Loucy (cell line): ENCODE data around the gene MARCHF7.

Experiments used
- H2AFZ ChIP-seq: fragments of 200-600 bp; sonication (generic); 2 replicates; pipeline ENCODE4 v1.6.0; 2016; ENCODE audit warnings: antibody characterized with exemption, mild to moderate bottlenecking, low read length, moderate library complexity
- H3F3A ChIP-seq: fragments of 200-600 bp; 2 replicates; pipeline ENCODE4 v1.6.0; 2016; ENCODE audit warnings: antibody characterized with exemption, low read depth, mild to moderate bottlenecking
- H3K27me3 ChIP-seq: fragments of 200-600 bp; sonication (generic); 2 replicates; pipeline ENCODE4 v1.6.1; 2014; ENCODE audit warnings: low read length, mild to moderate bottlenecking; ENCODE audit not compliant: insufficient read depth, poor library complexity, severe bottlenecking
- H3K36me3 ChIP-seq: fragments of 200-600 bp; sonication (generic); 2 replicates; pipeline ENCODE4 v1.6.1; 2016; ENCODE audit warnings: low read length; ENCODE audit not compliant: insufficient read depth
- H3K4me1 ChIP-seq: fragments of 200-600 bp; sonication (generic); 2 replicates; pipeline ENCODE4 v1.5.1; 2014; ENCODE audit warnings: low read length, mild to moderate bottlenecking; ENCODE audit not compliant: insufficient read depth, poor library complexity, severe bottlenecking
- H3K4me2 ChIP-seq: fragments of 200-600 bp; sonication (generic); 2 replicates; pipeline ENCODE4 v1.6.0; 2014; ENCODE audit warnings: antibody characterized with exemption, low read length, low read depth, mild to moderate bottlenecking; ENCODE audit not compliant: poor library complexity, severe bottlenecking
- H3K4me3 ChIP-seq: fragments of 200-600 bp; sonication (generic); 2 replicates; pipeline ENCODE4 v1.5.1; 2014; ENCODE audit warnings: low read length, mild to moderate bottlenecking, mixed read lengths; ENCODE audit not compliant: poor library complexity, severe bottlenecking
- H3K79me2 ChIP-seq: fragments of 200-600 bp; sonication (generic); 2 replicates; pipeline ENCODE4 v1.6.1; 2014; ENCODE audit warnings: low read length; ENCODE audit not compliant: insufficient read depth
- H3K9ac ChIP-seq: fragments of 200-600 bp; sonication (generic); 2 replicates; pipeline ENCODE4 v1.6.0; 2014; ENCODE audit warnings: mild to moderate bottlenecking, low read depth, low read length, moderate library complexity; ENCODE audit not compliant: poor library complexity, severe bottlenecking
- H3K9me2 ChIP-seq: fragments of 200-600 bp; sonication (generic); replicated peaks from 2 replicates; pipeline ENCODE4 v1.6.1; 2016; ENCODE audit warnings: low read depth, low read length, mixed read lengths
- H3K9me3 ChIP-seq: fragments of 200-600 bp; sonication (generic); 2 replicates; pipeline ENCODE4 v1.6.1; 2014; ENCODE audit warnings: mild to moderate bottlenecking, antibody characterized with exemption, low read length, low read depth; ENCODE audit not compliant: insufficient read depth
- H4K20me1 ChIP-seq: fragments of 200-600 bp; sonication (generic); 2 replicates; pipeline ENCODE4 v1.6.0; 2014; ENCODE audit warnings: antibody characterized with exemption, low read length, mild to moderate bottlenecking; ENCODE audit not compliant: insufficient read depth, poor library complexity, severe bottlenecking
- EZH2phosphoT487 ChIP-seq: fragments of 200-600 bp; IDR thresholded peaks from 2 replicates; pipeline ENCODE4 v1.6.1; 2018; ENCODE audit warnings: antibody characterized with exemption, mild to moderate bottlenecking, moderate library complexity, borderline replicate concordance
- TF ChIP-seq, protein P1 (sequence below): fragments of 200-600 bp; sonication (generic); conservative IDR thresholded peaks from 2 replicates; pipeline ENCODE4 v1.5.1; 2014; ENCODE audit warnings: mild to moderate bottlenecking, antibody characterized with exemption, low read length

MARCHF7 gene

DNA sequence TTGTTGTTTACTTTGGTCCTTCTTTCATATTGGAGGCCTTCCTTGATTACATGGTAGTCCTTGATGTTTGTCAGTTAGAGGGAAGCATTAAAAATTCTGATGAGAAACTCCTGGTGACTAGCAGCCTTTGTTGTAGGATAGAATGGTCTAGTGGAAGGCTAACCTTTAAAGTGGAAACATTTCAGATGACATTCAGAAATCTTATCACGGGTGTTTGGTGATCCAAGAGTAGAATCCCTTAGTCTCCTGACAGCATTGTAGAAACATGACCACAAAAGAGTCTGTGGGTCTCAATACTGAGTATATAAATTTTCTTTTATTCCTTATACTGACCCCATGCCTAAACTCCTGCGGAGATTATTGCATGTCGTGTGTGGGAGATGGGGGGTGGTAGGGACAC, 13.4 kb downstream of the MARCHF7 start:
- no peak overlapping the region for H3K9ac ChIP-seq
- no peaks in the 10 kb centered on the region; the same call in 1 of the 2 replicates for H3K9me3 ChIP-seq
- no peak overlapping the region for H2AFZ ChIP-seq
- H3K9me2 ChIP-seq, result no peaks in the 10 kb centered on the region
- peaks cover 100% of the 10 kb centered on the region for H3K79me2 ChIP-seq
- no peak overlapping the region for H3K4me2 ChIP-seq
- peaks cover 18% of the 10 kb centered on the region for H3K4me1 ChIP-seq
- no peaks in the 10 kb centered on the region for H3F3A ChIP-seq
- TF ChIP-seq, protein P1, sequence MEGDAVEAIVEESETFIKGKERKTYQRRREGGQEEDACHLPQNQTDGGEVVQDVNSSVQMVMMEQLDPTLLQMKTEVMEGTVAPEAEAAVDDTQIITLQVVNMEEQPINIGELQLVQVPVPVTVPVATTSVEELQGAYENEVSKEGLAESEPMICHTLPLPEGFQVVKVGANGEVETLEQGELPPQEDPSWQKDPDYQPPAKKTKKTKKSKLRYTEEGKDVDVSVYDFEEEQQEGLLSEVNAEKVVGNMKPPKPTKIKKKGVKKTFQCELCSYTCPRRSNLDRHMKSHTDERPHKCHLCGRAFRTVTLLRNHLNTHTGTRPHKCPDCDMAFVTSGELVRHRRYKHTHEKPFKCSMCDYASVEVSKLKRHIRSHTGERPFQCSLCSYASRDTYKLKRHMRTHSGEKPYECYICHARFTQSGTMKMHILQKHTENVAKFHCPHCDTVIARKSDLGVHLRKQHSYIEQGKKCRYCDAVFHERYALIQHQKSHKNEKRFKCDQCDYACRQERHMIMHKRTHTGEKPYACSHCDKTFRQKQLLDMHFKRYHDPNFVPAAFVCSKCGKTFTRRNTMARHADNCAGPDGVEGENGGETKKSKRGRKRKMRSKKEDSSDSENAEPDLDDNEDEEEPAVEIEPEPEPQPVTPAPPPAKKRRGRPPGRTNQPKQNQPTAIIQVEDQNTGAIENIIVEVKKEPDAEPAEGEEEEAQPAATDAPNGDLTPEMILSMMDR, result no peak
- TF ChIP-seq EZH2phosphoT487, result no peak
- H3K27me3 ChIP-seq, result no peaks in the 10 kb centered on the region
- no peak overlapping the region for H3K4me3 ChIP-seq
- peaks cover 96% of the 10 kb centered on the region for H4K20me1 ChIP-seq
- peaks cover 43% of the 10 kb centered on the region for H3K36me3 ChIP-seq

- Histone ChIP-seq H3K9me3 (no peaks in the 10 kb centered on the region; the same call in 1 of the 2 replicates), H4K20me1 (peaks cover 87% of the 10 kb centered on the region), H3K79me2 (peaks cover 93% of the 10 kb centered on the region), H3K27me3 (no peaks in the 10 kb centered on the region), H3K9me2 (no peaks in the 10 kb centered on the region), H3K4me2 (no peak overlapping the region), H3K4me3 (no peak overlapping the region), H3K4me1 (no peaks in the 10 kb centered on the region), H3K36me3 (peaks cover 61% of the 10 kb centered on the region), H3F3A (no peaks in the 10 kb centered on the region), H3K9ac (no peak overlapping the region), H2AFZ (no peak overlapping the region)
- TF ChIP-seq, protein P1, result no peak
- TF ChIP-seq EZH2phosphoT487, result no peak
Measured at GRCh38 chr2:159728629-159729028, 16.3 kb downstream of the MARCHF7 start.

DNA sequence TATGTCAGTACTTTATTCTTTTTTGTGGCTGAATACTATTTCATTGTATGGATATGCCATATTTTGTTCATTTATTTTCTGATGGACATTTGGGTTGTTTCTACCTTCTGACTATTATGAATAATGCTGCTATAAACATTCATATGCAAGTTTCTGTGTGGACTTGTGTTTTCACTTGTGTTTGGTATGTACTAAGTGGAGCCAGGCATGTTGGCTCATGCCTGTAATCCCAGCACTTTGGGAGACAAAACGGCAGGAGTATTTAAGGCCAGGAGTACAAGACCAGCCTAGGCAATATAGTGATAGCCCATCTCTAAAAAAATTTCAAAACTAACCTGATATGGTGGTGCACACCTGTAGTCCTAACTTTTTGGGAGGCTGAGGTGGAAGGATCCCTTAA, 23.3 kb downstream of the MARCHF7 start:
- no peaks in the 10 kb centered on the region for H3K27me3 ChIP-seq
- H3K9me2 ChIP-seq, result no peaks in the 10 kb centered on the region
- no peak overlapping the region for H3K4me2 ChIP-seq
- no peak overlapping the region for H3K9ac ChIP-seq
- H3K4me1 ChIP-seq, result no peaks in the 10 kb centered on the region
- H3K36me3 ChIP-seq, result peaks cover 95% of the 10 kb centered on the region
- TF ChIP-seq, protein P1, result no peak
- no peak for TF ChIP-seq EZH2phosphoT487
- no peak overlapping the region for H2AFZ ChIP-seq
- no peaks in the 10 kb centered on the region for H3F3A ChIP-seq
- H3K9me3 ChIP-seq, result no peaks in the 10 kb centered on the region
- peaks cover 91% of the 10 kb centered on the region for H4K20me1 ChIP-seq
- no peak overlapping the region for H3K4me3 ChIP-seq
- peaks cover 94% of the 10 kb centered on the region for H3K79me2 ChIP-seq
